HepG2 (cell line): ENCODE data around the gene VSIG8. TPM values are rescaled to one million over a fixed set of nuclear protein-coding genes. Genes with fewer than 3 reads are reported as not detected.

ENCODE experiments used
- ATAC-seq: fragments of 200-7000 bp; cut with Tn5 transposase; 3 replicates; pipeline ENCODE4 v1.9.1; 2020; ENCODE audit warnings: mild to moderate bottlenecking, moderate library complexity
- BruUV-seq: library from RNA; stranded (reverse); fragments of 400-500 nt; replicated peaks from 2 replicates; lab custom pipeline; 2021; lab: Mats Ljungman, UMichigan
- CTCF ChIA-PET: fragments of 300-600 bp; formaldehyde crosslinking; extraction: SDS; loops from one replicate; lab custom pipeline; 2021; ENCODE audit warnings: low total read pairs, inconsistent platforms, low intra/inter-chr PET ratio; lab: Yijun Ruan, JAX
- POLR2A ChIA-PET: fragments of 350-600 bp; sonication (Branson Sonifier 250); formaldehyde crosslinking; loops from one replicate; lab custom pipeline; 2020; ENCODE audit warnings: antibody characterized with exemption, inconsistent platforms; lab: Yijun Ruan, JAX
- DNase-seq: peaks from one replicate; pipeline ENCODE4 v3.0.0-alpha.2; 2015; ENCODE audit warnings: low spot score
- FAIRE-seq: peaks from 3 replicates; lab custom pipeline; 2011; peaks lifted over from hg19 to GRCh38; lab: Jason Lieb, UNC
- H2AFZ ChIP-seq: one replicate; pipeline ENCODE4 v1.6.1; 2011; ENCODE audit warnings: low read length, inconsistent platforms
- H3K27ac ChIP-seq: fragments of 300-600 bp; 3 replicates; pipeline ENCODE4 v1.8.0; 2011; ENCODE audit warnings: mixed run types, mild to moderate bottlenecking, mixed read lengths, low read length, inconsistent platforms; ENCODE audit not compliant: insufficient read depth; ENCODE audit errors: extremely low read length
- H3K27me3 ChIP-seq, 2 experiments: fragments of 200-600 bp in 1 of 2; 2 replicates in 1 of 2; 3 replicates in 1 of 2; pipeline versions ENCODE4 v1.6.0 to v1.8.0; 2011; ENCODE audit warnings: low read length in 2 of 2, mild to moderate bottlenecking in 2 of 2, moderate library complexity in 2 of 2, inconsistent platforms in 1 of 2; ENCODE audit not compliant: insufficient read depth in 2 of 2, control insufficient read depth in 1 of 2
- H3K36me3 ChIP-seq, 2 experiments: fragments of 200-600 bp in 1 of 2; replicated peaks in 1 of 2; 2 replicates in 1 of 2; 3 replicates in 1 of 2; pipeline versions ENCODE4 v1.5.1 to v1.8.0; 2011; ENCODE audit warnings: low read length in 2 of 2, inconsistent platforms in 1 of 2; ENCODE audit not compliant: insufficient read depth in 2 of 2, control insufficient read depth in 1 of 2
- H3K4me1 ChIP-seq: 2 replicates; pipeline ENCODE4 v1.5.1; 2012; ENCODE audit warnings: low read length, inconsistent platforms; ENCODE audit not compliant: insufficient read depth
- H3K4me2 ChIP-seq: 2 replicates; pipeline ENCODE4 v1.6.0; 2011; ENCODE audit warnings: low read depth, low read length, inconsistent platforms
- H3K4me3 ChIP-seq, 3 experiments: fragments of 200-600 bp in 1 of 3; sonication (generic), shearing (Covaris generic) in 1 of 3; replicated peaks in 1 of 3; 2 replicates each; pipeline ENCODE4 v1.5.1; 2011 to 2016; ENCODE audit warnings: low read length in 3 of 3, inconsistent platforms in 2 of 3, low read depth in 2 of 3, mild to moderate bottlenecking in 2 of 3, control low read depth in 1 of 3, mixed read lengths in 1 of 3; ENCODE audit not compliant: insufficient read depth in 1 of 3
- H3K79me2 ChIP-seq: one replicate; pipeline ENCODE4 v1.6.1; 2011; ENCODE audit warnings: low read length, inconsistent platforms; ENCODE audit not compliant: insufficient read depth
- H3K9ac ChIP-seq: 2 replicates; pipeline ENCODE4 v1.6.0; 2011; ENCODE audit warnings: mild to moderate bottlenecking, low read depth, low read length, inconsistent platforms; ENCODE audit not compliant: insufficient read depth
- H3K9me3 ChIP-seq: 2 replicates; pipeline ENCODE4 v1.5.1; 2012; ENCODE audit warnings: mild to moderate bottlenecking, low read length
- H4K20me1 ChIP-seq: 2 replicates; pipeline ENCODE4 v1.6.0; 2011; ENCODE audit warnings: inconsistent platforms, mild to moderate bottlenecking, low read length, moderate library complexity; ENCODE audit not compliant: insufficient read depth
- GRHL1 ChIP-seq: sonication (generic); formaldehyde crosslinking; conservative IDR thresholded peaks from 2 replicates; pipeline ENCODE4 v1.8.0; 2022; ENCODE audit warnings: missing genetic modification reagents
- HNRNPLL ChIP-seq: fragments of 200-400 bp; formaldehyde crosslinking; IDR thresholded peaks from 2 replicates; pipeline ENCODE4 v1.6.1; 2017; ENCODE audit warnings: mild to moderate bottlenecking, low read depth, low read length; ENCODE audit not compliant: poor library complexity, severe bottlenecking
- MED8 ChIP-seq: sonication (generic); formaldehyde crosslinking; IDR thresholded peaks from 2 replicates; pipeline ENCODE4 v1.8.1; 2023; ENCODE audit warnings: mild to moderate bottlenecking, missing genetic modification reagents; ENCODE audit not compliant: insufficient replicate concordance
- PITX1 ChIP-seq: sonication (generic); formaldehyde crosslinking; IDR thresholded peaks from 2 replicates; pipeline ENCODE4 v1.5.1; 2020; ENCODE audit warnings: mild to moderate bottlenecking, missing genetic modification reagents
- RNF219 ChIP-seq: sonication (generic); formaldehyde crosslinking; IDR thresholded peaks from 2 replicates; pipeline ENCODE4 v1.5.0; 2020; ENCODE audit warnings: mild to moderate bottlenecking, missing genetic modification reagents
- YEATS4 ChIP-seq: sonication (generic); formaldehyde crosslinking; IDR thresholded peaks from 2 replicates; pipeline ENCODE4 v1.4.0; 2020; ENCODE audit warnings: missing genetic modification reagents, borderline replicate concordance
- YY1 ChIP-seq: IDR thresholded peaks from 2 replicates; pipeline ENCODE4 v1.6.1; 2011; ENCODE audit warnings: low read length, low read depth, moderate library complexity, mild to moderate bottlenecking; ENCODE audit not compliant: insufficient read depth, insufficient replicate concordance
- ZFAT ChIP-seq: sonication (generic); formaldehyde crosslinking; conservative IDR thresholded peaks from 2 replicates; pipeline ENCODE4 v1.8.1; 2023; ENCODE audit warnings: missing genetic modification reagents, inconsistent platforms
- ZNF281 ChIP-seq: sonication (generic); formaldehyde crosslinking; IDR thresholded peaks from 2 replicates; pipeline ENCODE4 v1.4.0; 2020; ENCODE audit warnings: missing genetic modification reagents, borderline replicate concordance
- ZNF337 ChIP-seq: sonication (generic); formaldehyde crosslinking; IDR thresholded peaks from 2 replicates; pipeline ENCODE4 v1.5.1; 2020; ENCODE audit warnings: missing genetic modification reagents, low read depth, mild to moderate bottlenecking, borderline replicate concordance
- ZNF501 ChIP-seq: sonication (generic); formaldehyde crosslinking; IDR thresholded peaks from 2 replicates; pipeline ENCODE4 v1.5.1; 2020; ENCODE audit warnings: mild to moderate bottlenecking, moderate library complexity, missing genetic modification reagents
- ZNF761 ChIP-seq: sonication (generic); formaldehyde crosslinking; conservative IDR thresholded peaks from 2 replicates; pipeline ENCODE4 v1.4.0; 2020; ENCODE audit warnings: mild to moderate bottlenecking, missing genetic modification reagents
- WGBS: methylation state at CpG from one replicate; pipeline ENCODE4 v1.1.6; 2017; ENCODE audit warnings: low lambda C conversion rate; 5-methylcytosine and 5-hydroxymethylcytosine counted together
- in situ Hi-C: cut with HindIII; loops from 2 replicates; pipeline ENCODE4 v1.10.0; 2017; ENCODE audit warnings: low pct_unique_long_range_greater_than_20kb; ENCODE audit not compliant: extremely low pct_ligation_motif_present
- intact Hi-C: fragments of 100-400 bp; cut with micrococcal nuclease; formaldehyde crosslinking; loops from one replicate; pipeline ENCODE4 v1.10.0; 2022; ENCODE audit not compliant: unreplicated experiment
- polyA plus RNA-seq, 8 experiments: library from polyadenylated mRNA; depleted of rRNA in 3 of 8; stranded (reverse) in 7 of 8; unstranded in 1 of 8; fragments of >200 nt; fragmentation: Illumina TruSeq in 4 of 8; extraction: Trizol in 4 of 8; gene quantifications; 2 replicates each; pipeline versions ENCODE4 v1.2.1 to v1.2.3, GENCODE V29; 2011 to 2016; ENCODE audit warnings: low read depth in 4 of 8, missing spikeins in 1 of 8, mixed read lengths in 1 of 8; ENCODE audit not compliant: insufficient read depth in 1 of 8
- total RNA-seq, 5 experiments: library from RNA; depleted of rRNA; stranded (reverse); fragments of >200 nt; fragmentation: Illumina TruSeq; extraction: Trizol; gene quantifications; 2 replicates each; pipeline ENCODE4 v1.2.3, GENCODE V29; 2016; ENCODE audit warnings: low read depth in 1 of 5
- TF ChIP-seq, protein P1 (sequence below): sonication (generic); formaldehyde crosslinking; IDR thresholded peaks from 2 replicates; pipeline ENCODE4 v1.5.0; 2020; ENCODE audit warnings: missing genetic modification reagents
- TF ChIP-seq, protein P2 (sequence below): sonication (generic); formaldehyde crosslinking; IDR thresholded peaks from 2 replicates; pipeline ENCODE4 v1.5.0; 2020; ENCODE audit warnings: missing genetic modification reagents

The VSIG8 gene
- total and polyA plus RNA-seq, 2 of the 13 experiments (the other 11 are each of a cell fraction or from before 2014, with no cell fraction given), result not detected

DNA sequence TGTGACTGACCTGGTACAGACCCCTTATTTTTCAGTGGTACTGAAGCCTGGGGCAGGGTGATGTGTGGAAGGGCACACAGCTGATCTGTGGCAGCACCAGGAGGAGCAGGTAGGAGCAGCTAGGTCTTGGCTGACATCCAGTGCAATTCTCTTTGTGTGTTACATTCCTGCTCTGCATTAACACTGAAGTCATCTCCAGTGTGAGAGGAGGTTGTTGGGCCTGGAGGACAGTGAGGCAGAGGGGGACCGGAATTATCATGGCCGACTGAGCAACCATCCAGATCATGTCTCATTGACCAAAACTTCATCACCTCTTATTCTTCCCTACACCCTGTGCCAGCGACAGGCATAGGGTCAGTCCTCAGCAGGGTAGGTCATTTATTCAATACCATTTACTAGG lies 34.3 kb downstream of the VSIG8 start:
- Histone ChIP-seq H3K79me2 (no peaks in the 10 kb centered on the region), H3K9ac (no peak overlapping the region), H3K4me2 (no peak overlapping the region), H3K9me3 (no peaks in the 10 kb centered on the region), H3K36me3 (no peaks in the 10 kb centered on the region), H3K27ac (no peak overlapping the region), H3K27me3 (peaks cover 1 to 12% of the 10 kb centered on the region in 2 experiments; a peak in 3 of 5 replicates), H2AFZ (no peak overlapping the region), H3K4me3 (no peak overlapping the region), H4K20me1 (no peaks in the 10 kb centered on the region), H3K4me1 (peaks cover 12% of the 10 kb centered on the region)
- POLR2A ChIA-PET, result no interaction called here
- intact Hi-C loops, result loop anchor here (2.0 kb wide), 1 partner anchor 29 kb away; no protein-coding TSS in a partner anchor
- ATAC-seq (no peak), FAIRE-seq (no peak), DNase-seq (no peak)
- no TSS peak for BruUV-seq
- in situ Hi-C loops, result no loop called here
- CTCF ChIA-PET, result no interaction called here
- 59% methylated on average over 3 of the region's 3 CpGs for WGBS
- TF ChIP-seq HNRNPLL (no peak), ZNF281 (CRISPR knock-in tag) (no peak), ZNF337 (CRISPR knock-in tag) (no peak), ZFAT (CRISPR knock-in tag) (no peak), YEATS4 (CRISPR knock-in tag) (no peak), RNF219 (CRISPR knock-in tag) (no peak), ZNF501 (no peak), PITX1 (CRISPR knock-in tag) (no peak), MED8 (CRISPR knock-in tag) (no peak), ZNF761 (CRISPR knock-in tag) (no peak), YY1 (no peak), GRHL1 (CRISPR knock-in tag) (no peak)
- TF ChIP-seq, protein P1, sequence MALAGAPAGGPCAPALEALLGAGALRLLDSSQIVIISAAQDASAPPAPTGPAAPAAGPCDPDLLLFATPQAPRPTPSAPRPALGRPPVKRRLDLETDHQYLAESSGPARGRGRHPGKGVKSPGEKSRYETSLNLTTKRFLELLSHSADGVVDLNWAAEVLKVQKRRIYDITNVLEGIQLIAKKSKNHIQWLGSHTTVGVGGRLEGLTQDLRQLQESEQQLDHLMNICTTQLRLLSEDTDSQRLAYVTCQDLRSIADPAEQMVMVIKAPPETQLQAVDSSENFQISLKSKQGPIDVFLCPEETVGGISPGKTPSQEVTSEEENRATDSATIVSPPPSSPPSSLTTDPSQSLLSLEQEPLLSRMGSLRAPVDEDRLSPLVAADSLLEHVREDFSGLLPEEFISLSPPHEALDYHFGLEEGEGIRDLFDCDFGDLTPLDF, result no peak
- TF ChIP-seq, protein P2, sequence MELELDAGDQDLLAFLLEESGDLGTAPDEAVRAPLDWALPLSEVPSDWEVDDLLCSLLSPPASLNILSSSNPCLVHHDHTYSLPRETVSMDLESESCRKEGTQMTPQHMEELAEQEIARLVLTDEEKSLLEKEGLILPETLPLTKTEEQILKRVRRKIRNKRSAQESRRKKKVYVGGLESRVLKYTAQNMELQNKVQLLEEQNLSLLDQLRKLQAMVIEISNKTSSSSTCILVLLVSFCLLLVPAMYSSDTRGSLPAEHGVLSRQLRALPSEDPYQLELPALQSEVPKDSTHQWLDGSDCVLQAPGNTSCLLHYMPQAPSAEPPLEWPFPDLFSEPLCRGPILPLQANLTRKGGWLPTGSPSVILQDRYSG (CRISPR knock-in tag), result no peak
